Nephron (organoid): ENCODE measurements around the gene PPP1R12B.
A peak's percentile ranks its signal among the peaks of the same experiment; 100 is the strongest.

ENCODE experiments used
- H3K27ac Mint-ChIP-seq, 3 experiments: 2 replicates each; pipeline ENCODE4 v1.8.0; 2020; ENCODE audit warnings: mixed read lengths in 3 of 3, mild to moderate bottlenecking in 2 of 3, moderate library complexity in 1 of 3
- H3K27me3 Mint-ChIP-seq: 2 replicates; pipeline ENCODE4 v1.8.0; 2021; ENCODE audit warnings: low read depth, mild to moderate bottlenecking, moderate library complexity, mixed read lengths
- H3K36me3 Mint-ChIP-seq: 2 replicates; pipeline ENCODE4 v1.8.0; 2020; ENCODE audit warnings: low read depth, mixed read lengths
- H3K4me1 Mint-ChIP-seq: 2 replicates; pipeline ENCODE4 v1.8.0; 2020; ENCODE audit warnings: mixed read lengths
- H3K4me3 Mint-ChIP-seq, 3 experiments: 2 replicates each; pipeline ENCODE4 v1.8.0; 2020; ENCODE audit warnings: mild to moderate bottlenecking in 3 of 3, mixed read lengths in 3 of 3, moderate library complexity in 2 of 3
- H3K9me3 Mint-ChIP-seq: 2 replicates; pipeline ENCODE4 v1.8.0; 2020; ENCODE audit warnings: mixed read lengths
- CTCF ChIP-seq, 3 experiments: fragments of 200-600 bp; sonication (generic); IDR thresholded peaks; one replicate each; pipeline ENCODE4 v1.5.0; 2021; ENCODE audit warnings: antibody characterized with exemption in 3 of 3; ENCODE audit not compliant: unreplicated experiment in 3 of 3

The PPP1R12B gene

GRCh38 chr1:202565890-202566602, 217.5 kb downstream of the PPP1R12B start:
- no peak for TF ChIP-seq CTCF (IDR thresholded peaks at IDR 0.05; ENCODE audit: unreplicated experiment in 3 of 3)
- H3K27me3 Mint-ChIP-seq: no peaks in the 10 kb centered on the region
- H3K4me3 Mint-ChIP-seq: no peak overlapping the region
- peak overlapping the region; percentile 75 to 96 (median 89) for H3K27ac Mint-ChIP-seq
- H3K4me1 Mint-ChIP-seq: peaks cover 70% of the 10 kb centered on the region
- peaks cover 8% of the 10 kb centered on the region for H3K36me3 Mint-ChIP-seq
- no peaks in the 10 kb centered on the region for H3K9me3 Mint-ChIP-seq

- H3K36me3 Mint-ChIP-seq: peaks cover 10% of the 10 kb centered on the region
These were observed 219.2 kb downstream of the PPP1R12B start for GRCh38 chr1:202567738-202568137.

GRCh38 chr1:202568410-202568809, 219.9 kb downstream of the PPP1R12B start:
- H3K4me1 Mint-ChIP-seq: peaks cover 66% of the 10 kb centered on the region
- no peaks in the 10 kb centered on the region for H3K27me3 Mint-ChIP-seq
- H3K4me3 Mint-ChIP-seq: peak overlapping the region in 1 of 3 experiments; percentile 35
- H3K9me3 Mint-ChIP-seq: no peaks in the 10 kb centered on the region
- peaks cover 15% of the 10 kb centered on the region for H3K36me3 Mint-ChIP-seq
- no peak for TF ChIP-seq CTCF (IDR thresholded peaks at IDR 0.05; ENCODE audit: unreplicated experiment in 3 of 3)
- peak overlapping the region; percentile 96 for H3K27ac Mint-ChIP-seq

More at GRCh38 chr1:202567738-202568137, 219.2 kb downstream of the PPP1R12B start:
- Mint-ChIP-seq H3K4me3 (peak overlapping the region in 2 of 3 experiments; percentile 25 to 57), H3K27me3 (no peaks in the 10 kb centered on the region), H3K9me3 (no peaks in the 10 kb centered on the region), H3K27ac (peak overlapping the region; percentile 96), H3K4me1 (peaks cover 59% of the 10 kb centered on the region)
- TF ChIP-seq CTCF (IDR thresholded peaks at IDR 0.05; ENCODE audit: unreplicated experiment in 3 of 3): no peak

- no peaks in the 10 kb centered on the region for H3K27me3 Mint-ChIP-seq
- H3K36me3 Mint-ChIP-seq: peaks cover 15% of the 10 kb centered on the region
- no peaks in the 10 kb centered on the region for H3K9me3 Mint-ChIP-seq
- peak overlapping the region; percentile 96 for H3K27ac Mint-ChIP-seq
- TF ChIP-seq CTCF (IDR thresholded peaks at IDR 0.05; ENCODE audit: unreplicated experiment in 3 of 3): no peak
- H3K4me3 Mint-ChIP-seq: peak overlapping the region in 1 of 3 experiments; percentile 2
- H3K4me1 Mint-ChIP-seq: peaks cover 70% of the 10 kb centered on the region
These were observed 220.3 kb downstream of the PPP1R12B start for GRCh38 chr1:202568826-202569225.

- H3K27ac Mint-ChIP-seq: peak overlapping the region; percentile 96
- peak overlapping the region in 1 of 3 experiments; percentile 27 for H3K4me3 Mint-ChIP-seq
- peaks cover 72% of the 10 kb centered on the region for H3K4me1 Mint-ChIP-seq
- H3K9me3 Mint-ChIP-seq: no peaks in the 10 kb centered on the region
- no peaks in the 10 kb centered on the region for H3K27me3 Mint-ChIP-seq
- H3K36me3 Mint-ChIP-seq: peaks cover 10% of the 10 kb centered on the region
- no peak for TF ChIP-seq CTCF (IDR thresholded peaks at IDR 0.05; ENCODE audit: unreplicated experiment in 3 of 3)
These were observed 221.2 kb downstream of the PPP1R12B start for GRCh38 chr1:202569393-202570322.
